Peyer's patch (tissue), 4 donors: ENCODE results near the gene SDHB.

Experiments used
- CTCF ChIP-seq, 6 experiments: fragments of 450-650 bp in 4 of 6; fragments of 200-600 bp in 2 of 6; sonication (generic) in 1 of 6; IDR thresholded peaks; one replicate each; pipeline ENCODE4 v1.5.1; 2017 to 2019; ENCODE audit warnings: antibody characterized with exemption in 6 of 6, mild to moderate bottlenecking in 3 of 6, moderate library complexity in 1 of 6
- POLR2A ChIP-seq, 2 donors: fragments of 450-650 bp; IDR thresholded peaks; one replicate each; pipeline ENCODE4 v1.5.1; 2017; ENCODE audit warnings: antibody characterized with exemption in 2 of 2, mild to moderate bottlenecking in 2 of 2, moderate library complexity in 2 of 2

- TF ChIP-seq CTCF (IDR thresholded peaks at IDR 0.05) (no peak), POLR2A (IDR thresholded peaks at IDR 0.05) (no peak)
These were observed 20.4 kb downstream of the SDHB start for GRCh38 chr1:17033481-17033880.
